HepG2 (cell line): ENCODE results near the gene AGAP1. TPM values are rescaled to one million over a fixed set of nuclear protein-coding genes. Genes with fewer than 3 reads are reported as not detected.

Source experiments
- ADNP ChIP-seq: sonication (generic); formaldehyde crosslinking; IDR thresholded peaks from 2 replicates; pipeline ENCODE4 v1.4.0; 2020; ENCODE audit warnings: missing genetic modification reagents
- ATRX ChIP-seq: sonication (generic); formaldehyde crosslinking; IDR thresholded peaks from 2 replicates; pipeline ENCODE4 v1.4.0; 2020; ENCODE audit warnings: missing genetic modification reagents, borderline replicate concordance
- FOXP4 ChIP-seq: sonication (generic); formaldehyde crosslinking; IDR thresholded peaks from 2 replicates; pipeline ENCODE4 v1.4.0; 2020; ENCODE audit warnings: missing genetic modification reagents
- HBP1 ChIP-seq: IDR thresholded peaks from 2 replicates; pipeline ENCODE4 v1.6.1; 2016; ENCODE audit warnings: low read depth, control low read depth
- LCORL ChIP-seq, 2 experiments: fragments of 450-650 bp in 1 of 2; sonication (generic) in 1 of 2; formaldehyde crosslinking in 1 of 2; IDR thresholded peaks; 2 replicates each; pipeline versions ENCODE4 v1.5.0 to v1.6.1; 2017 to 2020; ENCODE audit warnings: antibody characterized with exemption in 1 of 2, missing genetic modification reagents in 1 of 2
- NR2F2 ChIP-seq: IDR thresholded peaks from 2 replicates; pipeline ENCODE4 v1.6.1; 2012; ENCODE audit warnings: low read depth, inconsistent platforms, borderline replicate concordance
- THRA ChIP-seq: sonication (generic); formaldehyde crosslinking; IDR thresholded peaks from 2 replicates; pipeline ENCODE4 v1.4.0; 2020; ENCODE audit warnings: missing genetic modification reagents, borderline replicate concordance
- ZBTB42 ChIP-seq: sonication (generic); formaldehyde crosslinking; IDR thresholded peaks from 2 replicates; pipeline ENCODE4 v1.5.0; 2020; ENCODE audit warnings: mild to moderate bottlenecking, missing genetic modification reagents
- ZFP91 ChIP-seq: sonication (generic); formaldehyde crosslinking; IDR thresholded peaks from 2 replicates; pipeline ENCODE4 v1.9.0; 2022; ENCODE audit warnings: missing genetic modification reagents, mild to moderate bottlenecking, borderline replicate concordance
- ZNF12 ChIP-seq: sonication (generic); formaldehyde crosslinking; IDR thresholded peaks from 2 replicates; pipeline ENCODE4 v1.5.0; 2020; ENCODE audit warnings: missing genetic modification reagents
- ZNF142 ChIP-seq: sonication (generic); formaldehyde crosslinking; IDR thresholded peaks from 2 replicates; pipeline ENCODE4 v1.4.0; 2020; ENCODE audit warnings: missing genetic modification reagents
- ZNF383 ChIP-seq: sonication (generic); formaldehyde crosslinking; IDR thresholded peaks from 2 replicates; pipeline ENCODE4 v1.4.0; 2020; ENCODE audit warnings: missing genetic modification reagents, mild to moderate bottlenecking, borderline replicate concordance
- ZNF441 ChIP-seq: sonication (generic); formaldehyde crosslinking; IDR thresholded peaks from 2 replicates; pipeline ENCODE4 v1.7.0; 2021; ENCODE audit warnings: missing genetic modification reagents, borderline replicate concordance
- ZNF577 ChIP-seq: sonication (generic); formaldehyde crosslinking; IDR thresholded peaks from 2 replicates; pipeline ENCODE4 v1.4.0; 2020; ENCODE audit warnings: mild to moderate bottlenecking, low read depth, missing genetic modification reagents, borderline replicate concordance
- ZNF7 ChIP-seq: IDR thresholded peaks from 2 replicates; pipeline ENCODE4 v1.6.1; 2016; ENCODE audit warnings: missing biosample characterization, missing genetic modification reagents
- ZSCAN9 ChIP-seq: IDR thresholded peaks from 2 replicates; pipeline ENCODE4 v1.6.1; 2016; ENCODE audit warnings: borderline replicate concordance
- polyA plus RNA-seq, 8 experiments: library from polyadenylated mRNA; depleted of rRNA in 3 of 8; stranded (reverse) in 7 of 8; unstranded in 1 of 8; fragments of >200 nt; fragmentation: Illumina TruSeq in 4 of 8; extraction: Trizol in 4 of 8; gene quantifications; 2 replicates each; pipeline versions ENCODE4 v1.2.1 to v1.2.3, GENCODE V29; 2011 to 2016; ENCODE audit warnings: low read depth in 4 of 8, missing spikeins in 1 of 8, mixed read lengths in 1 of 8; ENCODE audit not compliant: insufficient read depth in 1 of 8
- total RNA-seq, 5 experiments: library from RNA; depleted of rRNA; stranded (reverse); fragments of >200 nt; fragmentation: Illumina TruSeq; extraction: Trizol; gene quantifications; 2 replicates each; pipeline ENCODE4 v1.2.3, GENCODE V29; 2016; ENCODE audit warnings: low read depth in 1 of 5

Gene AGAP1
- total and polyA plus RNA-seq, 2 of the 13 experiments (the other 11 are each of a cell fraction or from before 2014, with no cell fraction given) = 21.2 to 32.7 TPM

- peak; percentile 94 for TF ChIP-seq FOXP4 (CRISPR knock-in tag)
- TF ChIP-seq ATRX (CRISPR knock-in tag) = no peak
- TF ChIP-seq THRA (CRISPR knock-in tag) = peak; percentile 79
- no peak for TF ChIP-seq ZNF142 (CRISPR knock-in tag)
- TF ChIP-seq ZNF383 = no peak
- TF ChIP-seq LCORL (IDR thresholded peaks at IDR 0.05) = no peak
- TF ChIP-seq LCORL (CRISPR knock-in tag; IDR thresholded peaks at IDR 0.05) = peak; percentile 60; the same call in 1 of the 2 replicates
- TF ChIP-seq NR2F2 = 0 out of 2 replicates have a peak, but pooled peaks have one; percentile 64
- TF ChIP-seq ZSCAN9 (CRISPR knock-in tag) = peak; percentile 39; the same call in 1 of the 2 replicates
- TF ChIP-seq ZBTB42 (CRISPR knock-in tag) = no peak
- TF ChIP-seq ZNF577 = no peak
- no peak for TF ChIP-seq ZNF441 (CRISPR knock-in tag)
- no peak for TF ChIP-seq ADNP (CRISPR knock-in tag)
- TF ChIP-seq ZNF7 (CRISPR knock-in tag) = no peak
- peak; percentile 25; the same call in 1 of the 2 replicates for TF ChIP-seq HBP1 (CRISPR knock-in tag)
- peak; percentile 4; the same call in 1 of the 2 replicates for TF ChIP-seq ZFP91 (CRISPR knock-in tag)
- no peak for TF ChIP-seq ZNF12 (CRISPR knock-in tag)
Observed at GRCh38 chr2:235542733-235543127, 48.9 kb downstream of the AGAP1 start (continued).
